Smooth muscle cell of bladder (primary cell): Measurements from ENCODE around the gene CSNK1A1L. TPM values are rescaled to one million over a fixed set of nuclear protein-coding genes. Genes with fewer than 3 reads are reported as not detected.

Experiments
- total RNA-seq: library from RNA; depleted of rRNA; stranded (reverse); fragments of >200 nt; gene quantifications from 2 replicates; pipeline ENCODE4 v1.2.3, GENCODE V29; 2014

The CSNK1A1L gene
- total RNA-seq = not detected in 2 replicates

GRCh38 chr13:37105251-37105714 lies at the start of gene CSNK1A1L:
Gene CSNK1A1L (minus strand): TSS chr13:37105664. CDS start chr13:37105256, 408 bp downstream.

DNA sequence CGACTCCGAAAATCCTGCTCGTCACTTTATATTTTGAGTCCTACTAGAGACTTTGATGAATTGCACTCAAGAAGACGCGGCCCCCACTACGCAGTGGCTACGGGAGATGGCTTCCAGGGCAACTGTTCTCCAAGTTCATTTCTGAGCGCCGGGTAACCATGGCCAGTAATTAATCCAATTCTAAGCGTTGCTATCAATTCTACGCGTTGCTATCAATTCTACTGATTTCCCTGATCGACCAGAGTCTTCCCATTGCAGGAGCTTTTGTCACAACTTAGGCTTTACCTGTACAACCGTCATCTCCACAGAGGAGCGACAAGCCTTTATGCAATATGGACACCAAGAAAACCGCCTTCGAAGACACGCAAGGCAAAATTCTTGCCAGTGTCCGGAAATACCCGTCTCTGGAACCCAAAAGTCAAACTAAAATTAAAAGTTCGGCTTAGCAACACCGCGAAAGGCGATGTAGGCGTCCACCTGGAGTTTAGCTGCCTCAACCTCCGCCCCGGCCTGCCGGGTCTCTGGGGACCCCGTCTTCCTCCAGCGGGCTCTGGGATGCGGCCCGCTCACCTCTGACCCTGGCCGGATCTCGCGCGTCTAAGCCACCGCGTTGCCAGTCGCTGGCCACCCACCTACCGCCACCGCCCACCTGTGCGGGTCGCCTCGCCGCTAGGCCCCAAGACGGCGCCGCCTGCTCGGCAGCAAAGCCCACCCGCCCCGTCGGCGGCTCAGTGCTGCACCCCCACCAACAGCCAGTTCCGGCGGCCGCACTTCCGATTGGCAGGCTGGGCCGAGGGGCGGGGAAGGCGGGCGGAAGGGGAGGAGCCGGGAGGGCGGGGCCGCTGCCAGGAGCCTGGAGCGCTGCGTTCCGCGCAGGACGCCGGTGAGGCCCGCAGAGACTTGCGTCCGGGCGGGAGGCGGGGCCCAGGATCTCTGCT lies 46.3 kb downstream of the CSNK1A1L start, which contains the start of gene SUPT20H:
TSS of gene SUPT20H (minus strand) at position 779 of the 938 bp plus-strand sequence. CDS start 8,198 bp downstream, outside the sequence.

Other genes starting within 250 kb of the CSNK1A1L start
- gene SMAD9, start 185.4 kb downstream of the CSNK1A1L start, total RNA-seq = 7.4 and 10.3 TPM in 2 replicates
- 44.5 and 48.2 TPM in 2 replicates for gene ALG5, start 106.3 kb downstream of the CSNK1A1L start, total RNA-seq
- 14.1 and 19.6 TPM in 2 replicates for gene EXOSC8, start 104.9 kb downstream of the CSNK1A1L start, total RNA-seq
- gene SUPT20H, start 46.0 kb downstream of the CSNK1A1L start, total RNA-seq = 30.2 and 38.4 TPM in 2 replicates